ENCODE measurements around the gene PAK6.

The PAK6 gene

DNA sequence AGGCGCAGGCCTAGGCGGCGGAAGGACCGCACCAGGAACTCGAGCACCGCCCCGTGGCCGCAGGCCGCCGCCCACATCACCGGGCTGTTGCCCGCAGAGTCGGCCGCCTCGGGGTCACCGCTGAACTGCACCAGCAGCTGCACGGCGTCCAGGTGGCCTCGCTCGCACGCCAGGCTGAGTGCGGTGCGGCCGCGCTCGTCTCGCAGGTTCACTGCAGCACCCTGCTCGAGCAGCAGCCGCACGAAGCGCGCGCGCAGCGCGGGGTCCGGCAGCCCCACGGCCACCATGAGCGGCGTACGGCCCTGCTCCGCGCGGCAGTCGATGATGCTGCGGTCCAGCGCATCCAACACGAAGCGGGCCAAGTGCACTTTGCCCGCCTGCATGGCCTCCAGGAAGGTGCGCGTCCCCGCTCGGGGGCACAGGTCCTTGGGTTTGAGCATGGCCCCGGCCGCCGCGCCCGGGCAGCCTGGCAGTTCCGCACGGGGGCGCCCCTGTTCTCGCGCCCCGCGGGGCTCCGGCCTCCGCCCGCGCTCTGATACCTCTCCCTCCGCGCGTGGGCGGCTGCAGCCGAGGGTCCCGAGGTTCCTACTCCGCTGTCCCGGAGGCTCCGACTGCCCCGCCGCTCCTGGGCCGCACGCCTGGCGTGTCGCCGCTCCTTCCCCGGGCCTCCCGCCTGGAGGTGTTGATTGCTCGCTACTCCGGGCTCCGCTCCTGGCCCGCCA lies 43.4 kb downstream of the PAK6 start:
- peak; percentile 71 for DNase-seq (ENCODE audit: extremely low spot score)
- POLR2A ChIA-PET: no interaction called here
- CTCF ChIA-PET: interaction anchor here (0.9 to 11.5 kb wide), 5 partner anchors 8 to 57 kb away, joined by 3 to 82 read pairs (median 4); no protein-coding TSS in a partner anchor
- TF ChIP-seq, protein P1, sequence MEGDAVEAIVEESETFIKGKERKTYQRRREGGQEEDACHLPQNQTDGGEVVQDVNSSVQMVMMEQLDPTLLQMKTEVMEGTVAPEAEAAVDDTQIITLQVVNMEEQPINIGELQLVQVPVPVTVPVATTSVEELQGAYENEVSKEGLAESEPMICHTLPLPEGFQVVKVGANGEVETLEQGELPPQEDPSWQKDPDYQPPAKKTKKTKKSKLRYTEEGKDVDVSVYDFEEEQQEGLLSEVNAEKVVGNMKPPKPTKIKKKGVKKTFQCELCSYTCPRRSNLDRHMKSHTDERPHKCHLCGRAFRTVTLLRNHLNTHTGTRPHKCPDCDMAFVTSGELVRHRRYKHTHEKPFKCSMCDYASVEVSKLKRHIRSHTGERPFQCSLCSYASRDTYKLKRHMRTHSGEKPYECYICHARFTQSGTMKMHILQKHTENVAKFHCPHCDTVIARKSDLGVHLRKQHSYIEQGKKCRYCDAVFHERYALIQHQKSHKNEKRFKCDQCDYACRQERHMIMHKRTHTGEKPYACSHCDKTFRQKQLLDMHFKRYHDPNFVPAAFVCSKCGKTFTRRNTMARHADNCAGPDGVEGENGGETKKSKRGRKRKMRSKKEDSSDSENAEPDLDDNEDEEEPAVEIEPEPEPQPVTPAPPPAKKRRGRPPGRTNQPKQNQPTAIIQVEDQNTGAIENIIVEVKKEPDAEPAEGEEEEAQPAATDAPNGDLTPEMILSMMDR (IDR thresholded peaks at IDR 0.05; ENCODE audit: control extremely low read depth, extremely low read depth, low read depth, missing control alignments): peak; percentile 72

DNA sequence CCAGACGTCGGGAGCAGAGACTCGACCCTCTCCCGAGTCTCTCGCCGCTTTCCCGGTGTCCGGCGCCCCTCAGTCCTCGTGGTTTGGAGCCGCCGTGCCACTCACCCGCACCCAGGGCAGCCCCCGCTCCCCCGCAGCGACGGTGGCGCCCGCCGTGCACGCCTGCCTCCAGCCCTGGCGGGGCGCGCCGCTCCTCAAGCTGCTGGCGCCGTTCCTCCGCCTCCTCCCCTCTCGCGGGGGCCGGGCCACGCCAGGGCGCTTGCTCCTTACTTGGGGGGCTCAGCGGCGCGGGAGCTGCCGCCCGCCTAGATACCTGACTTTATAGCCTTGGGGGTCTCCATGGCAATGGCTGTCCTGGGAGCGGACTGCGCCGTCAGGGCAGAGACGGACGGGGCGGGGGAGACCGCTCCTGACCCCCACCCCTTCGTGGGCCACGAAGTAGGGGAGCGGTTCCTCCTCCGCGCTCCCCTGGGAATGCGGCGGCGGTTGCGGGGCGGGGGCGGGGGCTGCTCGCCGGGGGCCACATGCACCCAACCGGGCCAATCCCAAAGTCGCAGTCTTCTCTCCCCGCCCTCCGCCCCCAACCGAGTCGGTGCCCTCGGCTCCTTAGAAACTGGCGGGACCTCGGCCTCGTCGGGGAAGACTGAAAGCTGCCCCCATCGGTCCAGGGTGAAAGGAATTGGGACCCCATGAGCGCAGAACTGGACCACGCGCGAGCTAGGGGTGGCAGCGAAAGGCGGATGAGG lies 44.2 kb downstream of the PAK6 start, which contains the start of gene ANKRD63:
Gene ANKRD63, minus strand, starts transcription at position 196 of the 746 bp plus-strand sequence. CDS start 478 bp downstream, outside the sequence.
- DNase-seq (ENCODE audit: extremely low spot score): peak; percentile 62
- ChIA-PET CTCF (interaction anchor here (0.8 to 11.5 kb wide), 9 partner anchors 9 to 66 kb away, joined by 3 to 82 read pairs (median 4); no protein-coding TSS in a partner anchor), POLR2A (no interaction called here)
- TF ChIP-seq, protein P1 (IDR thresholded peaks at IDR 0.05; ENCODE audit: control extremely low read depth, extremely low read depth, low read depth, missing control alignments): no peak

DNA sequence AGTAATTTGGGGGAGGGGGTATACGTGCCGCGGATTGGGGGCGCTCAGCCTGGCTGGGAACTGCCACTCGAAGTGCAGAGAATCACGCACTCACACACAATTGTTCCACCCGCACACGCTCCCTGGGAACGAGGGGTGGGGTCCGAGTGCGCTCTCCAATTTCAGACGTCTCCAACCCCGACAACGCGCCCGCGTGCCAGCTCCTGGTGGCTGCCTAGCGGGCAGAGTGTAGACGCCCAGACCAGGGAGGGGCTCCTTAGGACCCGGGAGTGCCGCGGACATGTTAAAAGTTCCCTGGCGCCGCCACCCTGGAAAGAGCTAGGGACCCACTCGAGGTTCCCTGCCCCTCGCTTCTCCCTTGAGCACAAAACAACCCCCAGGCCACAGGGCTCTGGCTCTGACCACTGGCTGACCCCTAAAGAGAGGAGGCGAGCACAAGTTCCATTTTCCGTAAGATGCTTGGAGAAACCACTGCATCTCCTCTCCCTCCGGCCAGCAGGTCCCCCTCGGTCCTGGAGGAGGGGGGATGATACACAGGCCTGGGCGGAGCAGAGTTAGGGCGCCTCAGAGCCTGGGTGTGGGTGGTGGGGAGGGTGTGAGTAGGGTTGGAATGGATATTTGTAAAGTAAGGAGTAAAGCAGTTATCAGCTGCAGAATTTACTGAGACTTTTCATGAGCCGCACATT lies 44.9 kb downstream of the PAK6 start:
- no peak for DNase-seq (ENCODE audit: extremely low spot score)
- CTCF ChIA-PET: interaction anchor here (0.8 to 11.5 kb wide), 8 partner anchors 9 to 66 kb away, joined by 3 to 82 read pairs (median 3); no protein-coding TSS in a partner anchor
- TF ChIP-seq, protein P1 (IDR thresholded peaks at IDR 0.05; ENCODE audit: control extremely low read depth, extremely low read depth, low read depth, missing control alignments): no peak
- POLR2A ChIA-PET: no interaction called here

DNA sequence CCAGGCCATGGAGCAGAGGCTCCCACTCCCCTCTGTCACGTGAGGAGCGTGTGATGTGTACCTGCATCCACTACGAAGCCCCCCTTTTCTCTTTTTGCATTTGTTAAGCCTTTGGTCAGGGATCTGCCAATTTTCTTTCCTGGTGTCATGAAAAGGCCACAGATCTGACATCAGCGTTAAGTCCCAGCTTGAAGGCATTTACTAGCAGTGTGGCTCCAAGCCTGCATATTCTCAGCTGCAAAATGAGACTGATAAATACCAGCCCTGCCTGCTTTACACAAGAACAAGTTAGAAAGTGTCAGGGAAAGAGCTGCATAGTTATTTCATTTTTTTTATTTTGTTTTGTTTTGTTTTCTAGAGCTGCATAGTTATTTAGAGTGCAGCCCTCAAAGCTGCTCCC lies 46.3 kb downstream of the PAK6 start:
- POLR2A ChIA-PET: no interaction called here
- CTCF ChIA-PET: interaction anchor here (0.9 to 11.5 kb wide), 8 partner anchors 10 to 59 kb away, joined by 3 to 82 read pairs (median 4); partner anchors contain the start of gene PLCB2

DNA sequence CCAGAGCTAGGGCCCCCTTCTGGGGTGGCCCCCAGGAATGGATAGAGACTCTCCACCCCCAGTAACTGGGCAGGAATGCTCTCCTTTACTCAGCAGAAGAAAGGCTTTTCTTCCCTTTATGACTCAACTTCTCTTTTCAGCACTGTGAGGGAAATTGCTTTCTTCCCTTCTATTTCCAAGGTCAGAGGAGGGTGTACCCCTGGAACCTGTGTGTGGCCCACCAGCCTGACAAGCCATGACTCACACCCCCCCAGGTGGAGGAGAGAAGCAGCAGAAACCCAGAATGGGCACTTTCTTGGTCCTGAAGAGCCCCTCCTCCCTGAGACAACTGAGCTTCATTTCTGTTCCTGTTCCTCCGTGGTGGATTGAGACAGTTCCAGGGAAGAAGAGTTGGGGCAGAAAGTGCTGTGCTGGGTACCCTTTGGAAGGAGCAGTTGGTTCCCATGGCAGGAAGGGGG lies 46.7 kb downstream of the PAK6 start:
- TF ChIP-seq, protein P1 (IDR thresholded peaks at IDR 0.05; ENCODE audit: control extremely low read depth, extremely low read depth, low read depth, missing control alignments): no peak
- POLR2A ChIA-PET: no interaction called here
- no peak for DNase-seq (ENCODE audit: extremely low spot score)
- CTCF ChIA-PET: interaction anchor here (0.9 to 11.5 kb wide), 10 partner anchors 10 to 68 kb away, joined by 3 to 82 read pairs (median 4); partner anchors contain the start of gene PLCB2

More for the DNA sequence above, 46.3 kb downstream of the PAK6 start:
- no peak for DNase-seq (ENCODE audit: extremely low spot score)
- TF ChIP-seq, protein P1 (IDR thresholded peaks at IDR 0.05; ENCODE audit: control extremely low read depth, extremely low read depth, low read depth, missing control alignments): no peak
